Hematopoietic multipotent progenitor cell treated with erythropoietin and hydrocortisone succinate and interleukin-3 and kit ligand, for 15 days (in vitro differentiated cells): ENCODE data around the gene PLOD3.
"Not testable (repeated sequence)": the region's sequence is repeated elsewhere in the genome, so short reads cannot be mapped to it uniquely, and the experiment has no call there.

Experiments used
- DNase-seq: peaks from one replicate; pipeline ENCODE4 v3.0.0-alpha.2; 2015; ENCODE audit warnings: low spot score

PLOD3 gene

GRCh38 chr7:101212014-101212413 is 5.4 kb downstream of the PLOD3 start:
- DNase-seq: no peak

- no peak for DNase-seq
Observed at GRCh38 chr7:101211501-101211900, 5.9 kb downstream of the PLOD3 start.

GRCh38 chr7:101210143-101210542 is 7.2 kb downstream of the PLOD3 start:
- DNase-seq: no peak

GRCh38 chr7:101208794-101209193 is 8.6 kb downstream of the PLOD3 start:
- no peak for DNase-seq

GRCh38 chr7:101207459-101207858 is 9.9 kb downstream of the PLOD3 start:
- no peak for DNase-seq

GRCh38 chr7:101206665-101207042 is 10.7 kb downstream of the PLOD3 start:
- no peak for DNase-seq

GRCh38 chr7:101205901-101206664 is 11.3 kb downstream of the PLOD3 start:
- no peak for DNase-seq

GRCh38 chr7:101203740-101204738 is 13.3 kb downstream of the PLOD3 start:
- DNase-seq: not testable (repeated sequence)

GRCh38 chr7:101202603-101202918 is 14.8 kb downstream of the PLOD3 start:
- no peak for DNase-seq

GRCh38 chr7:101201695-101202602 is 15.4 kb downstream of the PLOD3 start:
- DNase-seq: no peak

- DNase-seq: no peak
Observed at GRCh38 chr7:101200862-101201599, 16.4 kb downstream of the PLOD3 start, which contains the start of gene MOGAT3. Gene MOGAT3, minus strand, starts transcription at chr7:101201036. Its CDS starts 182 bp downstream, at chr7:101200854.

GRCh38 chr7:101200504-101200861 is 16.9 kb downstream of the PLOD3 start:
- DNase-seq: no peak

- not testable (repeated sequence) for DNase-seq
Observed at GRCh38 chr7:101199522-101199921, 17.9 kb downstream of the PLOD3 start.

- DNase-seq: no peak
Observed at GRCh38 chr7:101198476-101198875, 18.9 kb downstream of the PLOD3 start.

GRCh38 chr7:101197991-101198390 is 19.4 kb downstream of the PLOD3 start:
- DNase-seq: no peak

GRCh38 chr7:101195884-101196283 is 21.5 kb downstream of the PLOD3 start:
- DNase-seq: no peak

- no peak for DNase-seq
Observed at GRCh38 chr7:101189109-101189508, 28.3 kb downstream of the PLOD3 start.

GRCh38 chr7:101186844-101187428 is 30.4 kb downstream of the PLOD3 start:
- DNase-seq: no peak

- no peak for DNase-seq
Observed at GRCh38 chr7:101186194-101186593, 31.2 kb downstream of the PLOD3 start.

- DNase-seq: no peak
Observed at GRCh38 chr7:101185258-101185839, 32.0 kb downstream of the PLOD3 start.
